AG09309 (cell line): ENCODE measurements around the gene SUPT3H.

Experiments used
- DNase-seq: peaks from one replicate; pipeline ENCODE4 v3.0.0-alpha.2; 2010; ENCODE audit warnings: low read depth
- H3K4me3 ChIP-seq: 2 replicates; pipeline ENCODE4 v1.5.1; 2011; ENCODE audit warnings: mild to moderate bottlenecking, low read depth, low read length, moderate library complexity; ENCODE audit not compliant: control insufficient read depth
- TF ChIP-seq, protein P1 (sequence below): IDR thresholded peaks from 2 replicates; pipeline ENCODE4 v1.5.1; 2011; ENCODE audit warnings: mild to moderate bottlenecking, low read depth, low read length, inconsistent platforms; ENCODE audit not compliant: insufficient read depth, control insufficient read depth; ENCODE audit errors: missing control alignments

The SUPT3H gene

DNA sequence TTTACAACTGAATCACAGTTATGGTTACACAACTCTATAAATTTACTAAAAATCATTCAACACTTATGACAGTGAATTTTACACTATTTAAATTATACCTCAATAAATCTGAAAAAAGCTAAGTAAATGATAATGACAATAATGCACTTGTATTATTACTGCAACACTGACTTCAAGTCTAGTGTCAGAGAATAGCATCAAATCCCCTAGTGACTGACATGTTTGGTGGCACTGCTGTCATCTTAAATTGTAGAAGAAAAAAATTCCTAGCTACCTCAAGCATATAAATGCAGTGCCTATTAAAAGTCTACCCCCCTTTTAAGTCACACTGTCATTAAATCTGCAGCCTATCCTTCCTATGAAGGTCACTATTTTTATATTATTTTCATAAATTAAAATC, 239.0 kb downstream of the SUPT3H start:
- DNase-seq, result no peak
- TF ChIP-seq, protein P1, sequence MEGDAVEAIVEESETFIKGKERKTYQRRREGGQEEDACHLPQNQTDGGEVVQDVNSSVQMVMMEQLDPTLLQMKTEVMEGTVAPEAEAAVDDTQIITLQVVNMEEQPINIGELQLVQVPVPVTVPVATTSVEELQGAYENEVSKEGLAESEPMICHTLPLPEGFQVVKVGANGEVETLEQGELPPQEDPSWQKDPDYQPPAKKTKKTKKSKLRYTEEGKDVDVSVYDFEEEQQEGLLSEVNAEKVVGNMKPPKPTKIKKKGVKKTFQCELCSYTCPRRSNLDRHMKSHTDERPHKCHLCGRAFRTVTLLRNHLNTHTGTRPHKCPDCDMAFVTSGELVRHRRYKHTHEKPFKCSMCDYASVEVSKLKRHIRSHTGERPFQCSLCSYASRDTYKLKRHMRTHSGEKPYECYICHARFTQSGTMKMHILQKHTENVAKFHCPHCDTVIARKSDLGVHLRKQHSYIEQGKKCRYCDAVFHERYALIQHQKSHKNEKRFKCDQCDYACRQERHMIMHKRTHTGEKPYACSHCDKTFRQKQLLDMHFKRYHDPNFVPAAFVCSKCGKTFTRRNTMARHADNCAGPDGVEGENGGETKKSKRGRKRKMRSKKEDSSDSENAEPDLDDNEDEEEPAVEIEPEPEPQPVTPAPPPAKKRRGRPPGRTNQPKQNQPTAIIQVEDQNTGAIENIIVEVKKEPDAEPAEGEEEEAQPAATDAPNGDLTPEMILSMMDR, result no peak

GRCh38 chr6:45136495-45136894, 241.2 kb downstream of the SUPT3H start:
- TF ChIP-seq, protein P1, result no peak

More for the DNA sequence above, 239.0 kb downstream of the SUPT3H start:
- H3K4me3 ChIP-seq, result no peak overlapping the region

DNA sequence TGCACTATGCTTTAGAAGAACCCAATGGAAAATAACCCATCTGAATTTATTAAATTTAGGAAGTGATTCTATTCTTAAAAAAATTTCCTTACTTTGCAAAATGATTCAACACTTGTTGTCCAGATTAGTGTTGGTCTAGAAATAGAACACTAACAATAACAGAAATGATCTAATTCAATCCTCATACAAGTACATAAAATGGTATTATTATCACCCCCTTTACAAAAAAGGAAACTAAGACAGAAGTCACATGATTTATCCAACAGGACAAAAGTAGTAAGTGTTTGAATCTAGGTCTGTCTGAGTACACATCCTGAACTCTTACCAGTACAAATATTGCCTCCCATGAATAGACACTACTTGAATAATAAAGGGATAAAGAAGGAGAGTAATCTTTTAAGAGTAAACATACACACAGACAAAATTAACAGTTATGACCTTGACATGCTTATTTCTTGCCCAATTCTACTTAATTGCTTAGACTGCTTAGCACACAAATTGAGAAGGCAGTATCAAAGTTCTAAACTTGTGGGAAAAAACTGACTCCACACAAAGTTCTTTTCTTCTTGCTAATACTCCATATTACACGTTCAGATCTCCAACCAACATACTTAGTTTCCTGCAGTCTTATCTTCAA, 245.0 kb downstream of the SUPT3H start:
- H3K4me3 ChIP-seq, result no peak overlapping the region
- no peak for DNase-seq
- TF ChIP-seq, protein P1, result no peak

More at GRCh38 chr6:45136495-45136894, 241.2 kb downstream of the SUPT3H start:
- no peak for DNase-seq
- H3K4me3 ChIP-seq, result no peak overlapping the region

GRCh38 chr6:45132059-45132458, 245.7 kb downstream of the SUPT3H start:
- no peak for DNase-seq
- TF ChIP-seq, protein P1, result no peak
- H3K4me3 ChIP-seq, result no peak overlapping the region

GRCh38 chr6:45129051-45129450, 248.7 kb downstream of the SUPT3H start:
- no peak for DNase-seq
- TF ChIP-seq, protein P1, result no peak
- H3K4me3 ChIP-seq, result no peak overlapping the region

GRCh38 chr6:45127185-45127584, 250.5 kb downstream of the SUPT3H start:
- TF ChIP-seq, protein P1, result no peak
- DNase-seq, result no peak
- H3K4me3 ChIP-seq, result no peak overlapping the region
